Activated CD8-positive, alpha-beta T cell treated with anti-CD3 and anti-CD28 coated beads, Interleukin-2, amount 10 ng/mL, durations not matched to agents 7 days and 5 days (primary cell): ENCODE measurements around the gene PLA2G4D. TPM values are rescaled to one million over a fixed set of nuclear protein-coding genes. Genes with fewer than 3 reads are reported as not detected.

Experiments
- ATAC-seq: fragments of 150-1000 bp; cut with Tn5 transposase; one replicate; pipeline ENCODE4 v1.10.0; 2021; ENCODE audit warnings: moderate library complexity
- CTCF ChIA-PET: fragments of 350-600 bp; sonication (Branson Sonifier 250); formaldehyde crosslinking; loops from one replicate; lab custom pipeline; 2021; ENCODE audit warnings: antibody characterized with exemption; lab: Charles Lee
- POLR2A ChIA-PET: fragments of 350-600 bp; sonication (Branson Sonifier 250); formaldehyde crosslinking; loops from one replicate; lab custom pipeline; 2021; ENCODE audit warnings: antibody characterized with exemption; lab: Charles Lee
- DNase-seq: peaks from one replicate; pipeline ENCODE4 v3.0.0-alpha.2; 2020
- H3K27ac Mint-ChIP-seq: one replicate; pipeline ENCODE4 v1.8.0; 2021; ENCODE audit warnings: mild to moderate bottlenecking, mixed read lengths
- H3K27me3 Mint-ChIP-seq: one replicate; pipeline ENCODE4 v1.8.0; 2021; ENCODE audit warnings: low read depth, mixed read lengths
- H3K36me3 Mint-ChIP-seq: one replicate; pipeline ENCODE4 v1.8.0; 2021; ENCODE audit warnings: low read depth, mixed read lengths
- H3K4me1 Mint-ChIP-seq: one replicate; pipeline ENCODE4 v1.8.0; 2021; ENCODE audit warnings: low read depth, mixed read lengths
- H3K4me3 Mint-ChIP-seq: one replicate; pipeline ENCODE4 v1.8.0; 2021; ENCODE audit warnings: mild to moderate bottlenecking, mixed read lengths
- H3K9me3 Mint-ChIP-seq: one replicate; pipeline ENCODE4 v1.8.0; 2022; ENCODE audit warnings: mixed read lengths; ENCODE audit not compliant: insufficient read depth
- total RNA-seq, 2 experiments: library from RNA; stranded (reverse); gene quantifications; one replicate each; pipeline ENCODE4 v1.2.3, GENCODE V29; 2021

The PLA2G4D gene
- total RNA-seq, 2 experiments from 2014 or later: not detected

GRCh38 chr15:42134617-42135245, 40.4 kb upstream of the PLA2G4D start:
- POLR2A ChIA-PET: interaction anchor here (0.7 kb wide), 1 partner anchor 125 kb away, joined by 3 read pairs; no protein-coding TSS in a partner anchor
- CTCF ChIA-PET: interaction anchor here (1.0 to 3.5 kb wide), 7 partner anchors 9 to 145 kb away, joined by 3 to 24 read pairs (median 4); partner anchors contain the start of gene PLA2G4F
- no peak overlapping the region for H3K27ac Mint-ChIP-seq
- no peaks in the 10 kb centered on the region for H3K9me3 Mint-ChIP-seq
- H3K36me3 Mint-ChIP-seq: no peaks in the 10 kb centered on the region
- DNase-seq (no peak), ATAC-seq (no peak)
- no peak overlapping the region for H3K4me3 Mint-ChIP-seq
- H3K27me3 Mint-ChIP-seq: peaks cover 9% of the 10 kb centered on the region
- no peaks in the 10 kb centered on the region for H3K4me1 Mint-ChIP-seq

GRCh38 chr15:42133886-42134502, 39.6 kb upstream of the PLA2G4D start:
- Mint-ChIP-seq H3K9me3 (no peaks in the 10 kb centered on the region), H3K4me3 (no peak overlapping the region), H3K27me3 (peaks cover 14% of the 10 kb centered on the region), H3K36me3 (no peaks in the 10 kb centered on the region), H3K27ac (no peak overlapping the region), H3K4me1 (no peaks in the 10 kb centered on the region)
- POLR2A ChIA-PET: interaction anchor here (0.7 kb wide), 1 partner anchor 126 kb away, joined by 3 read pairs; no protein-coding TSS in a partner anchor
- peak; percentile 76 for DNase-seq
- CTCF ChIA-PET: interaction anchor here (0.6 to 3.5 kb wide), 11 partner anchors 9 to 145 kb away, joined by 3 to 24 read pairs (median 4); partner anchors contain the start of gene PLA2G4F
- peak; percentile 88 for ATAC-seq

GRCh38 chr15:42133356-42133755, 39.0 kb upstream of the PLA2G4D start:
- ChIA-PET POLR2A (no interaction called here), CTCF (interaction anchor here (0.6 to 3.5 kb wide), 6 partner anchors 9 to 144 kb away, joined by 3 to 24 read pairs (median 4); partner anchors contain the start of gene PLA2G4F)
- Mint-ChIP-seq H3K36me3 (no peaks in the 10 kb centered on the region), H3K4me3 (no peak overlapping the region), H3K9me3 (no peaks in the 10 kb centered on the region), H3K27ac (no peak overlapping the region), H3K27me3 (peaks cover 16% of the 10 kb centered on the region), H3K4me1 (no peaks in the 10 kb centered on the region)
- no peak for DNase-seq
- ATAC-seq: no peak

GRCh38 chr15:42131826-42132806, 37.8 kb upstream of the PLA2G4D start:
- CTCF ChIA-PET: interaction anchor here (1.0 to 3.5 kb wide), 2 partner anchors 13 to 143 kb away, joined by 3 to 24 read pairs; no protein-coding TSS in a partner anchor
- no peaks in the 10 kb centered on the region for H3K4me1 Mint-ChIP-seq
- no peaks in the 10 kb centered on the region for H3K36me3 Mint-ChIP-seq
- no peak overlapping the region for H3K27ac Mint-ChIP-seq
- H3K4me3 Mint-ChIP-seq: no peak overlapping the region
- POLR2A ChIA-PET: no interaction called here
- H3K27me3 Mint-ChIP-seq: peaks cover 23% of the 10 kb centered on the region
- no peaks in the 10 kb centered on the region for H3K9me3 Mint-ChIP-seq
- ATAC-seq: no peak
- no peak for DNase-seq

GRCh38 chr15:42131006-42131405, 36.6 kb upstream of the PLA2G4D start:
- ATAC-seq (no peak), DNase-seq (no peak)
- Mint-ChIP-seq H3K27ac (no peak overlapping the region), H3K36me3 (no peaks in the 10 kb centered on the region), H3K4me1 (no peaks in the 10 kb centered on the region), H3K4me3 (no peak overlapping the region), H3K9me3 (no peaks in the 10 kb centered on the region), H3K27me3 (peaks cover 23% of the 10 kb centered on the region)
- POLR2A ChIA-PET: no interaction called here
- CTCF ChIA-PET: interaction anchor here (1.3 kb wide), 1 partner anchor 254 kb away, joined by 5 read pairs; no protein-coding TSS in a partner anchor

GRCh38 chr15:42130246-42130986, 36.1 kb upstream of the PLA2G4D start:
- H3K4me1 Mint-ChIP-seq: no peaks in the 10 kb centered on the region
- no peak overlapping the region for H3K27ac Mint-ChIP-seq
- H3K9me3 Mint-ChIP-seq: no peaks in the 10 kb centered on the region
- DNase-seq (no peak), ATAC-seq (no peak)
- POLR2A ChIA-PET: no interaction called here
- no peak overlapping the region for H3K4me3 Mint-ChIP-seq
- H3K36me3 Mint-ChIP-seq: no peaks in the 10 kb centered on the region
- H3K27me3 Mint-ChIP-seq: peaks cover 24% of the 10 kb centered on the region
- CTCF ChIA-PET: interaction anchor here (0.9 to 1.3 kb wide), 2 partner anchors 10 to 255 kb away, joined by 3 to 5 read pairs; no protein-coding TSS in a partner anchor

GRCh38 chr15:42129364-42129763, 35.0 kb upstream of the PLA2G4D start:
- Mint-ChIP-seq H3K9me3 (no peaks in the 10 kb centered on the region), H3K4me1 (no peaks in the 10 kb centered on the region), H3K27me3 (peaks cover 29% of the 10 kb centered on the region), H3K36me3 (no peaks in the 10 kb centered on the region), H3K27ac (no peak overlapping the region), H3K4me3 (no peak overlapping the region)
- POLR2A ChIA-PET: no interaction called here
- DNase-seq (no peak), ATAC-seq (no peak)
- CTCF ChIA-PET: no interaction called here

- Mint-ChIP-seq H3K4me3 (no peak overlapping the region), H3K9me3 (no peaks in the 10 kb centered on the region), H3K27ac (no peak overlapping the region), H3K4me1 (no peaks in the 10 kb centered on the region), H3K36me3 (no peaks in the 10 kb centered on the region), H3K27me3 (peaks cover 28% of the 10 kb centered on the region)
- ATAC-seq: no peak
- DNase-seq: no peak
- ChIA-PET POLR2A (no interaction called here), CTCF (no interaction called here)
These were observed 34.1 kb upstream of the PLA2G4D start for GRCh38 chr15:42128476-42128875.

GRCh38 chr15:42123546-42123945, 29.2 kb upstream of the PLA2G4D start:
- no peak overlapping the region for H3K4me3 Mint-ChIP-seq
- POLR2A ChIA-PET: no interaction called here
- H3K4me1 Mint-ChIP-seq: peaks cover 7% of the 10 kb centered on the region
- H3K27ac Mint-ChIP-seq: no peak overlapping the region
- peaks cover 29% of the 10 kb centered on the region for H3K27me3 Mint-ChIP-seq
- H3K9me3 Mint-ChIP-seq: no peaks in the 10 kb centered on the region
- ATAC-seq (no peak), DNase-seq (no peak)
- CTCF ChIA-PET: interaction anchor here (1.0 kb wide), 1 partner anchor 11 kb away, joined by 4 read pairs; no protein-coding TSS in a partner anchor
- no peaks in the 10 kb centered on the region for H3K36me3 Mint-ChIP-seq

- Mint-ChIP-seq H3K4me1 (peaks cover 7% of the 10 kb centered on the region), H3K27me3 (peaks cover 22% of the 10 kb centered on the region), H3K4me3 (no peak overlapping the region), H3K9me3 (no peaks in the 10 kb centered on the region), H3K27ac (no peak overlapping the region), H3K36me3 (no peaks in the 10 kb centered on the region)
- CTCF ChIA-PET: no interaction called here
- POLR2A ChIA-PET: no interaction called here
- DNase-seq: no peak
- no peak for ATAC-seq
These were observed 27.3 kb upstream of the PLA2G4D start for GRCh38 chr15:42121682-42122081.

- H3K27ac Mint-ChIP-seq: no peak overlapping the region
- no peak overlapping the region for H3K4me3 Mint-ChIP-seq
- no peak for ATAC-seq
- no peaks in the 10 kb centered on the region for H3K9me3 Mint-ChIP-seq
- ChIA-PET CTCF (interaction anchor here (0.9 kb wide), 1 partner anchor 13 kb away, joined by 3 read pairs; no protein-coding TSS in a partner anchor), POLR2A (no interaction called here)
- peaks cover 26% of the 10 kb centered on the region for H3K27me3 Mint-ChIP-seq
- peaks cover 7% of the 10 kb centered on the region for H3K4me1 Mint-ChIP-seq
- no peaks in the 10 kb centered on the region for H3K36me3 Mint-ChIP-seq
- DNase-seq: no peak
These were observed 26.7 kb upstream of the PLA2G4D start for GRCh38 chr15:42121021-42121420.
